ENCODE data around the gene ZNF41.

ZNF41 gene

DNA sequence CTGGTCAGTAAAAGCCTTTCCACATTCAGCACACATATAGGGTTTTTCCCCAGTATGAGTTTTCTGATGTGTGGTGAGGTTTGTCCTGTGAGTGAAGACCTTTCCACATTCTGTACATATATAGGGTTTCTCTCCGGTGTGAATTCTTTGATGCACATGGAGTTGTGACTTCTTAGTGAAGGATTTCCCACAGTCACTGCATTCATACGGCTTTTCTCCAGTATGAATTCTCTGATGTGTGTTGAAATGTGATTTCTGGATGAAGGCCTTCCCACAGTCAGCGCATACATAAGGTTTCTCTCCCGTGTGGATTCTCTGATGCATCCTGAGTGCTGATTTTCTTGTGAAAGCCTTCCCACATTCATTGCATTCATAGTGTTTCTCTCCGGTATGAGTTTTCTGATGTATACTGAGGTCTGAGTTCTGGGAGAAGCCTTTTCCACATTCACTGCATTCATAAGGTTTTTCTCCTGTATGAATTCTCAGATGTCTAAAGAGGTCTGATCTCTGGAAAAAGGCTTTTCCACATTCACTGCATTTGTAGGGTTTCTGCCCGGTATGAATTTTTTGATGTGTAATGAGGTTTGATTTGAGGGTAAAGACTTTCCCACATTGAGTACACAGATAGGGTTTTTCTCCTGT is 34.7 kb downstream of the ZNF41 start:
- no peak overlapping the region for H3K9ac ChIP-seq
- H3K36me3 ChIP-seq = peaks cover 61 to 90% (median 76%) of the 10 kb centered on the region in 11 experiments
- TF ChIP-seq Cebpa-rat (IDR thresholded peaks at IDR 0.05) = no peak

DNA sequence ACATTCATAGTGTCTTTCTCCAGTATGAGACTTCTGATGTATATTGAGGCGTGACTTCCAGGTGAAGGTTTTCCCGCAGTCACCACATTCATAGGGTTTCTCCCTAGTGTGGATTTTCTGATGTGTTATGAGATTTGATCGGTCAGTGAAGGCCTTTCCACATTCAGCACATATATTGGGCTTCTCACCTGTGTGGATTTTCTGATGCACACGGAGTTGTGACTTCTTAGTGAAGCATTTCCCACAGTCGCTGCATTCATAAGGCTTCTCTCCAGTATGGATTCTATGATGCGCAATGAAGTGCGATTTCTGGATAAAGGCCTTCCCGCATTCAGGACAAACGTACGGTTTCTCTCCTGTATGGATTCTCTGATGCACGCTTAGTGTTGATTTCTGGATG is 35.4 kb downstream of the ZNF41 start:
- H3K9me3 ChIP-seq (replicated peaks in 1 of 11) = peaks cover 98 to 100% (median 100%) of the 10 kb centered on the region in 11 experiments

More for the DNA sequence above, 34.7 kb downstream of the ZNF41 start:
- Histone ChIP-seq H3K27me3 (peaks cover 7 to 52% (median 41%) of the 10 kb centered on the region in 11 experiments; a peak in 19 of 22 replicates), H3K27ac (no peak overlapping the region), H3K9me3 (replicated peaks in 1 of 11) (peaks cover 96 to 100% (median 100%) of the 10 kb centered on the region in 11 experiments), H3K4me1 (no peaks in the 10 kb centered on the region), H3K4me3 (peak overlapping the region in 6 of 10 experiments; percentile 2 to 28 (median 16); a peak in 2 of 20 replicates), H3K4me2 (no peak overlapping the region), H4K20me1 (no peaks in the 10 kb centered on the region)

DNA sequence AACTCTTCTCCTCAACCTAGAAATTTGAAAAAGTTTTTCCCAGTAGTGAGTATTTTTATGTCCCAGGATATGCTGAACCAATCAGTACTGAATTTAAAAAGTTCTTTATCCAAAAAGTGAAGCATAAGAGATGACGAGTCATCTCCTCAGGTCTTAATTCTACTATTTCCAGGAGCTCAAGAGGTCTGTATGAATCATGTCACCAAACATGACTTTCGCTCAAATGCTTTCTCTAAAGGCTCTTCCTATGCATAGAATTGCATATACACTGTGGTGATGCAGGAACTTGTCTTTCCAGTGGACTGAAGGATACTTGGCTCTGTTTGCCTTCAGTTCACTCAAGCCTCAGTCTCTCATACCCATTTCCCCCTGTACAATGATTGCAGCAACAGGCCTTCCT is 36.1 kb downstream of the ZNF41 start:
- no peaks in the 10 kb centered on the region for H3K4me1 ChIP-seq
- peaks cover 7 to 46% (median 33%) of the 10 kb centered on the region in 11 experiments; a peak in 18 of 22 replicates for H3K27me3 ChIP-seq
- H3K27ac ChIP-seq = no peak overlapping the region
- no peak overlapping the region for H3K9ac ChIP-seq
- no peaks in the 10 kb centered on the region for H4K20me1 ChIP-seq
- H3K36me3 ChIP-seq = peaks cover 48 to 77% (median 63%) of the 10 kb centered on the region in 11 experiments
- no peak for TF ChIP-seq Cebpa-rat (IDR thresholded peaks at IDR 0.05)
- H3K9me3 ChIP-seq (replicated peaks in 1 of 11) = peaks cover 93 to 98% (median 97%) of the 10 kb centered on the region in 11 experiments
- H3K4me2 ChIP-seq = no peak overlapping the region
- H3K4me3 ChIP-seq = peak overlapping the region in 2 of 10 experiments; percentile 13 to 28; a peak in 3 of 20 replicates

More for the DNA sequence above, 35.4 kb downstream of the ZNF41 start:
- TF ChIP-seq Cebpa-rat (IDR thresholded peaks at IDR 0.05) = no peak
- Histone ChIP-seq H4K20me1 (no peaks in the 10 kb centered on the region), H3K4me3 (peak overlapping the region in 5 of 10 experiments; percentile 2 to 28 (median 18); a peak in 3 of 20 replicates), H3K36me3 (peaks cover 55 to 83% (median 69%) of the 10 kb centered on the region in 11 experiments), H3K27me3 (peaks cover 7 to 52% (median 39%) of the 10 kb centered on the region in 11 experiments; a peak in 19 of 22 replicates), H3K4me1 (no peaks in the 10 kb centered on the region), H3K27ac (no peak overlapping the region), H3K9ac (no peak overlapping the region), H3K4me2 (no peak overlapping the region)

DNA sequence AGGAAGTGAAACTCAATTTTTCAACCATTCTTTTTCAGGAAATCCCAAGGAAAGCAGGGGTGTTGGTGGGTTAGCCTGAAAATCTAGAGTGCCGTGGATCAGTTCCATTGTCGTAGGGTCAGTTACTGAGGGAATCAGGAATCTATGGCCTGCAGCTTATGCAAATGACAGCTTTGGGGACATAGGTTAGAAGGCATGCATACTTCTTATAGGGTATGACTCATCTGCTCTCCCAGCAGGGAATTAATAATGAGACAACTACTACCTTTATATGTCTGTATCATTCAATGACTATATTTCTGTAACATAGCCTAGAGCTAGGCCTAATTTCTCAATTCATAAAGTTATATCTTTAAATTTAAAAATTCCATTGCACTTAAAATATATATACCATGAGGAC is 36.6 kb downstream of the ZNF41 start:
- H3K36me3 ChIP-seq = peaks cover 45 to 72% (median 57%) of the 10 kb centered on the region in 11 experiments
- peaks cover 91 to 98% (median 97%) of the 10 kb centered on the region in 11 experiments for H3K9me3 ChIP-seq (replicated peaks in 1 of 11)
- no peak overlapping the region for H3K4me3 ChIP-seq
- no peak overlapping the region for H3K9ac ChIP-seq
- no peak overlapping the region for H3K4me2 ChIP-seq
- TF ChIP-seq Cebpa-rat (IDR thresholded peaks at IDR 0.05) = no peak
- H3K27ac ChIP-seq = no peak overlapping the region
- no peaks in the 10 kb centered on the region for H4K20me1 ChIP-seq
- H3K27me3 ChIP-seq = peaks cover 10 to 49% (median 37%) of the 10 kb centered on the region in 11 experiments
- no peaks in the 10 kb centered on the region for H3K4me1 ChIP-seq

DNA sequence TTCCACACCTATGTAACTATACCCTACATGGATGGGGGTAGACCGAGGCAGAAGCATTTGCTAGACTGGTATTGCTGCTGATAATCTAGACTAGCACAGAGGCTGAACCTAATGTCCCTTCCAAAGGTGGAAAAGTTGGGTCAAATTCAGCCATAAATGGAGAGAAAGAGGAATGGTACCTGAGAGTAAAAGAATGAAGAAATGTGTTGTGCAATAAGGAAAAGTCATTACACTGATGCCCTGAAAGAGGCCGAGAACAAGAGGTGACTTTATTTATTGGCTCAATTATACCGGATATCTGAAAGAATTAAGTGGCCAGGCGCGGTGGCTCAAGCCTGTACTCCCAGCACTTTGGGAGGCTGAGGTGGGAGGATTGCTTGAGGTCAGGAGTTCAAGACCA is 52.1 kb downstream of the ZNF41 start:
- no peak overlapping the region for H3K4me3 ChIP-seq
- H3K4me2 ChIP-seq = no peak overlapping the region
- H3K4me1 ChIP-seq = no peaks in the 10 kb centered on the region
- peaks cover 0 to 21% (median 17%) of the 10 kb centered on the region in 11 experiments; a peak in 15 of 22 replicates for H3K27me3 ChIP-seq
- peaks cover 0 to 52% (median 18%) of the 10 kb centered on the region in 11 experiments; a peak in 14 of 22 replicates for H3K9me3 ChIP-seq (replicated peaks in 1 of 11)
- no peak overlapping the region for H3K27ac ChIP-seq
- peak in 1 of 11 experiments; percentile 36; a peak in 1 of 22 replicates for TF ChIP-seq Cebpa-rat (IDR thresholded peaks at IDR 0.05)
- no peak overlapping the region for H3K9ac ChIP-seq
- no peaks in the 10 kb centered on the region for H4K20me1 ChIP-seq
- no peaks in the 10 kb centered on the region for H3K36me3 ChIP-seq

DNA sequence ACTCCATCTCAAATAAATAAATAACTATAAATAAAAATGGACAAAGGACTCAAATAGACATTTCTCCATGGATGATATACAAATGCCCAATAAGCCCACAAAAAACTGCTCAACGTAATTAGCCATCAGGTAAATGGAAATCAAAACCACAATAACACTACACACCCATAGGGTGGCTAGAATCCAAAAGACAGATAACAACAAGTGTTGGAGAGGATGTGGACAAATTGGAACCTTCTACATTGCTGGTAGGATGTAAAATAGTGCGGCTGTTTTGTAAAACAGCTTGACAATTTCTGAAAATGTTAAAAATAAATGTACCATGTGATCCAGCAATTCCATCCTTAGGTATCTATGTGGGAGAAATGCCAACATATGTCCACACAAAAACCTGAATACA is 60.6 kb downstream of the ZNF41 start:
- Histone ChIP-seq H3K4me2 (no peak overlapping the region), H3K9ac (no peak overlapping the region), H3K4me1 (peaks cover 0 to 12% (median 2%) of the 10 kb centered on the region in 10 experiments; a peak in 8 of 20 replicates), H3K36me3 (no peaks in the 10 kb centered on the region), H3K27ac (no peak overlapping the region), H3K9me3 (replicated peaks in 1 of 11) (peaks cover 50 to 89% (median 67%) of the 10 kb centered on the region in 11 experiments), H4K20me1 (no peaks in the 10 kb centered on the region), H3K27me3 (peaks cover 0 to 30% (median 23%) of the 10 kb centered on the region in 11 experiments; a peak in 15 of 22 replicates), H3K4me3 (no peak overlapping the region)
- TF ChIP-seq Cebpa-rat (IDR thresholded peaks at IDR 0.05) = no peak

DNA sequence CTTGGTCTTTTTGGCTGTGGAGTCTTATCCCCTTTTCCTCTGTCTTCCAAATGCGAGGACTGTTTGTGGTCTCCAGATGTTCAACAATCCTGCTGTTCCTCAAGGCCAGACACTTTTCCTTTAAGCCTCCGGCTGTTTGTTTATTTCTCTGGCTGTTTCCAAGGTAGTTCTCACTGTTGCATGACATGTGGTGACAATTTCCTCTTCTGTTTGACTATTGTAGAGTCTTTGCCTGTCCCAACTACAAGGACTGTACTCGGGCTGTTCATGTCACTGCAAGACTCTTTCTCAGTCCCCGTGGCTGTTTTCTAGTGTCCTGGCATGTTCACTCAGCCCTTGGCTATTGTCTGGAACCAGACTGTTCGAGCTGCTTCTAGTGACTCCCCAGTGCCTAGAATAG is 62.1 kb downstream of the ZNF41 start:
- H3K36me3 ChIP-seq = no peaks in the 10 kb centered on the region
- H3K27me3 ChIP-seq = peaks cover 0 to 18% (median 11%) of the 10 kb centered on the region in 11 experiments; a peak in 13 of 22 replicates
- H3K9me3 ChIP-seq (replicated peaks in 1 of 11) = peaks cover 65 to 98% (median 81%) of the 10 kb centered on the region in 11 experiments
- peak overlapping the region in 4 of 11 experiments; percentile 4 to 35 (median 26); a peak in 5 of 22 replicates for H3K27ac ChIP-seq
- H3K9ac ChIP-seq = no peak overlapping the region
- peaks cover 0 to 12% (median 2%) of the 10 kb centered on the region in 10 experiments; a peak in 8 of 20 replicates for H3K4me1 ChIP-seq
- no peaks in the 10 kb centered on the region for H4K20me1 ChIP-seq
- no peak for TF ChIP-seq Cebpa-rat (IDR thresholded peaks at IDR 0.05)
- H3K4me3 ChIP-seq = no peak overlapping the region
- H3K4me2 ChIP-seq = peak overlapping the region in 9 of 11 experiments; percentile 3 to 43 (median 16); a peak in 7 of 22 replicates

DNA sequence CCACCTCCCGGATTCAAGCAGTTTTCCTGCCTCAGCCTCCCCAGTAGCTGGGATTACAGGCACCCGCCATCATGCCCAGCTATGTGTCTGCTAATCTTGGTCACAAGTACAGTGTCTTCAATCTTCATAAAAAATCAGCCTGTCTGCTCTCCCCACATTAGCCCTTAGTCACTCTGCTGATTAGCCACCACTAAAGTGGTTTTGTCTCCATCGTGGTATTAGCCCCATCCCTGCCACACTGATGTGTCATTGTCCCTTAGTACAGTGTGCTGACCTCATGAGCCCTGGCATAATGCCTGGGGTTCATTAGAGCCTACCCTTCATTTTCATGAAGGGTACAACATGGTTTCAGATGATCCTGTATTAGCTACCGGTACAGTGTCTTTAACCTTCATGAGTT is 62.8 kb downstream of the ZNF41 start:
- Histone ChIP-seq H3K4me2 (0 out of 22 replicates have a peak overlapping the region, but pooled peaks of 2 of the 11 experiments have one; percentile 9 to 43), H3K9ac (no peak overlapping the region), H3K4me1 (peaks cover 0 to 12% (median 2%) of the 10 kb centered on the region in 10 experiments; a peak in 8 of 20 replicates), H3K27ac (peak overlapping the region in 3 of 11 experiments; percentile 4 to 32 (median 31); a peak in 4 of 22 replicates), H4K20me1 (no peaks in the 10 kb centered on the region), H3K36me3 (no peaks in the 10 kb centered on the region), H3K9me3 (replicated peaks in 1 of 11) (peaks cover 72 to 99% (median 88%) of the 10 kb centered on the region in 11 experiments), H3K27me3 (peaks cover 0 to 11% (median 5%) of the 10 kb centered on the region in 11 experiments; a peak in 11 of 22 replicates), H3K4me3 (no peak overlapping the region)
- TF ChIP-seq Cebpa-rat (IDR thresholded peaks at IDR 0.05) = no peak

DNA sequence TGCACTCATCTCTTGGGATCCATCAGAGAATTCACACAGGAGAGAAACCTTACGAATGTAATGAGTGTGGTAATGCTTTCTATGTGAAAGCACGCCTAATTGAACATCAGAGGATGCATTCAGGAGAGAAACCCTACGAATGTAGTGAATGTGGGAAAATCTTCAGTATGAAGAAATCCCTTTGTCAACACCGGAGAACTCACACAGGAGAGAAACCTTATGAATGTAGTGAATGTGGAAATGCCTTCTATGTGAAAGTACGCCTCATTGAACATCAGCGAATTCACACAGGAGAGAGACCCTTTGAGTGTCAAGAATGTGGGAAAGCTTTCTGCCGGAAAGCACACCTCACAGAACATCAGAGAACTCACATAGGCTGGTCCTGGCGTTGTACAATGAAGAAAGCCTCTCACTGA is 69.8 kb downstream of the ZNF41 start:
- H3K27me3 ChIP-seq = peaks cover 0 to 8% (median 0%) of the 10 kb centered on the region in 11 experiments; a peak in 5 of 22 replicates
- H3K27ac ChIP-seq = no peak overlapping the region
- H3K4me2 ChIP-seq = no peak overlapping the region
- no peaks in the 10 kb centered on the region for H3K4me1 ChIP-seq
- H4K20me1 ChIP-seq = no peaks in the 10 kb centered on the region
- peak overlapping the region in 2 of 10 experiments; percentile 13 to 29; a peak in 2 of 20 replicates for H3K4me3 ChIP-seq
- no peak overlapping the region for H3K9ac ChIP-seq
- TF ChIP-seq Cebpa-rat (IDR thresholded peaks at IDR 0.05) = no peak
- no peaks in the 10 kb centered on the region for H3K36me3 ChIP-seq
- peaks cover 91 to 100% (median 100%) of the 10 kb centered on the region in 11 experiments for H3K9me3 ChIP-seq (replicated peaks in 1 of 11)

Measured in BLaER1 treated with 17β-estradiol and CSF1 and Interleukin-3, amounts not matched to agents 10 nM and 100 nM (cell line).